Putamen (tissue), 1 donor: ENCODE results near the gene BNC2.

Experiments
- DNase-seq: peaks from one replicate; pipeline ENCODE4 v3.0.0-alpha.2; 2016; ENCODE audit warnings: low spot score

The BNC2 gene

DNA sequence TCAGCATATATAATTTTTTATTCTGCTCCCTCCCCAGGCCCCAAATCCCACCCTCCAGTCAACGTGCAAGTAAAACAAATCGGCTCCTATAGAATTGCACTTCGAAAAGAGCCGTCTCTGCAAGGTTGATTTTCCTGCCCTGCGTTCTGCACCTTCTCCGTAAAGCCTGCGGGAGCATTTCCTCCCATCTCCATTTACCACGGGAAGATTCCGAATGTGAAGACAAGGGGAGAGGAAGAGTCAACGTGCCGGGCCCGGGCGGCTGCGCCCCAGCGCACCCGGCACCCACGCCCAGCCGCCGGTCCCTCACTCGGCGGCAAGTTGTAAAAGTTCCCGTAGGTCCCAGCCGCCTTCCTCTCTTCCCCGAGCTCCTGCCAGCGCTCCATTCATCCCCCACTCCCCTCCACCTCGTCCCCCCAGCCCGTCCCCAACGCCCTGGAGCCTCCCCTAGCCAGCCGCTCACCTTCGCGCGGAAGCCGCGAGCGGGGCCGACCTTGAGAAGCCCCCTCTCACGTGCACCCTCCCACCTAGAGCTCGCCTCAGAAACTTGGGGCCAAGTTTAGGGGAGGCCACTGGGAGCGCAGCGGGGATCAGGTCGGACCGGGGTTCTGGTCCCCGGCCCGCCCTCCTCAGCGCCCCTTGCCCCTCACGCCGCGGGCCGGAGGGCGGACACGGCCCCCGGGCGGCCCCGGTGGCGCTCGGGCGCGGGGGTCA is 431 bp downstream of the BNC2 start:
- DNase-seq = no peak

DNA sequence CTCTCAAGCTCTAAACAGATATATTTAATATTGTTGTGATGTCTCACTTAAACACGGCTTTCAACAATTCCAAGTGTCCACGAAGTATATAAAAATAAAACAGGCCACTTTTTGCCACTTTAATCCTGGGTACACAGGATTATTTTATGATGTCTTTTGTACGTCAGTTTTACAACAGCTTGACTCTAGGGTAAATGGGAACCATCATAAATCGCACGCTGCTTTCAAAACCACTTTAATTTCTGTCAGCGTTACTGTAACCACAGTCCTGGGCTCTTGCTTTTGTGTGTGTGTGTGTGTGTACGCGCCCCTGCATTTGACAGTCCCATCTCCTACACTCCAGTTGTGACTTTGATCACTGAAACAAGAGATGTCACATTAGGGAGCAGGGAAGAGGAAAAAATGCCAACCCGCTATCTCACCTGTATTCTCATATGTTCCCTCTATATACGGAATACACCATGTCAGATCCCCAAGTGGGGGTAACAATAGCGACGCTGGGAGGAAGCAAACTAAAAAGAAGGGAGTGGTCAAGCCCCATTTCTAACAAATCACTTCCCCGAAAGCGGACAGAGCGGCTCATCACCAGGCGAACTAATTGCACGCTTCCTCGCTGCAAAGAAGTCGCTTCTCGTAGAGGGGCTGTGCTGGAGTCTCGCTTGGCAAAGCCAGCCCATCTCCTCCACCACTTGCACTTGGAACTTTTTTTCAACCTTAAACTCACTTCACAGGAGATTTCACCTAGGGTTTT is 1.2 kb downstream of the BNC2 start:
- DNase-seq = no peak

DNA sequence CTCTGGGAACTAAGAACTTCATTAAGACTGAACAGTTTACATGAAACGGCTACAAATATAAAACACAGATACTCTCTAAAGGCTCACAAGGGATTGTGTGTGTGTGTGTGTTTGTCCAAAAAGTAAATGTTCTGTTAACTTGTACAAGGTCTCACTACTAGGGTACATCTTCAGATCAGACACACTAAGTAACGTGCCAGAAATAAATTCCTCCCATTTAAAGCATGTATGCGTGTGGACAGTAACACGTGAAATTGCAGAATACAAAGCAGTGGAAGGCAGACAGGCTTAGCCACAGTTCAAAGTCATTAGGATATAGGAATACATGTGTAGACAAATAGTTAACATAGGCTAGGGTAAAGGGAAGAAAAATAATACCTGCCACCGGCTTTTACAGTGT is 1.8 kb downstream of the BNC2 start:
- no peak for DNase-seq

DNA sequence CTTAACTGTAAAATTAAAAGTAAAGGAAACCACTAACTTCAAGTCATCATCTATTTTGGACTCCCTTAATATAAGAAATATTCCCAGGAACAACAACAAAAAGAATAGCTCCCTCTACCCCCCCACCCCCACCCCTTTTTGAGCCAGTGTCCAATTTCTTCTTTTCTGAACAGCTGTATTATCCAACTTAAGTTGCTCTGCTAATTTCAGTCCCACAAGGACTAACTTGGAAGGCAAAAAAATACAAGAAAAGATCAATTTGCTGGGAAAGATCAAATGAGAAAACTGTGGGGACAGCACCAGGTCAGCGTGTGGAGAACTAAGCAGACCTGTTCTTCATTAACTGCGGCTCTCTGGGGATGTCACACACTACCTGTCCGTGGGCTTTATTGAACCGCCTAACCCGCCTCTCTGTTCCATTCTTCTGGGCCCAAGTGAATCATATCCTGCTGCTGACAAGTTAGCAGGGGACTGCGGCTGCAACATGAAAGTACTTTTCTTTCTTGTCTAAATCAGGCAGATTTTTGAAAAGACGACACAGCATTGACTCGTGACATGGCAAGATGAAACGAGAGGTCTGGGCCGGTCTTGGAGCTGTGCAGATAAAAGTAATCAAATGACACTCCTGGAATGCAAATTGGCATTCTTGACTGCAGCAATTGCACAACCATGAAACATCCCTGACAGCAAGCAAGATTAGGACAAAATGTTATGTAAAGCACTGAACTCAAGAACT is 2.7 kb downstream of the BNC2 start:
- no peak for DNase-seq

DNA sequence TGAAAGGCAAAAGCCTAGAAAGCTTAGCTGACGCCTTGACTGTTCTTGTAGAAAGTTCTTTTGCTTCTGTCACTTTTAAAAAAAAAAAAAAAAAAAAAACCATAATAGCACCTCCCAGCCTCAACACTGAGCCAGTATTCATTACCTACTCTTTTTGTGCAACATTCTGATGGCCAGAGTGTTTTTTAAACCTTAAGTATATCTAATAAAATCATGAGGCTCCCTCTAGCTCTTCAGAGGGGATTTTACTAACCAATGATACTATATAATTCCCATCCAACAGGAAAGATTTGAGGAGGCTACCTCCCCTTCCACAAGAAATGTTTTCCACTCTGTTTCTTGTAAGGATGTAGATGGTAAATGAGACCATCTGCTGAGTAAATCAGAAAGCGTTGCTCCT is 3.9 kb downstream of the BNC2 start:
- no peak for DNase-seq

DNA sequence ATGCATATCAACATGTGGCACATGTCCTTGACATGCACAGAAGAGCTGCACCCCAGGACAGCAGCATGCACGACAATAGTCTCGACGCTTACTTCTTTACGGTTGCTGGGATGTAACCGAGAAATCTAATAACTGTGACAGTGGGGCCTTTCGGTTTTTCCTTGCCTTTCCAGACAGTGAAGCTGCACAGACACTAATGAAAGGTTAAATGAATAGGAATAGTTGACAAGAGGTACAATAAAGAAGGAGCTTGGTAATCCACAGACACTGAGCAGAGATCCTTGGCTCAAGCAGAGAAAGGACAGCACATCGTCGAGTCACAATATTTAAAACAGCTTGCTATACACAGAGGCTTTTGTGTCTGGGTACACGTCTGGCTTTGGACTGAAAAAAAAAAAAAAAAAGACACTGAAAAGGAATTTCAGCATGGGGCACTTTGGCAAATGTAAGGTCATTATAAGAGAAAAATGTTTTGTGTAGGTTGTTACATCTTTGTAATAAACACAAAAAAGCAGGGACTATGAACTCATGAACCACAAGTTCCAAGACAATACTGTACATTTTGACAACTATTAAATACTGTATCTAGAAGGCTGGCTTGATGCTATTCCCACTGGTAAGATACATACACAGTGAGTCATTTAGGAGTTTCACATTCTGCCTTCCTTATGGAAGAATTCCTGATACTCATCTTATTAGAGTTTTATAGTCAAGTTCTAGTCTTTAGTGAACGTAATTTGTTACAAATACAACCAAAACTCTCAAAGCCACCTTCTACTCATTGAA is 5.6 kb downstream of the BNC2 start:
- DNase-seq = no peak

DNA sequence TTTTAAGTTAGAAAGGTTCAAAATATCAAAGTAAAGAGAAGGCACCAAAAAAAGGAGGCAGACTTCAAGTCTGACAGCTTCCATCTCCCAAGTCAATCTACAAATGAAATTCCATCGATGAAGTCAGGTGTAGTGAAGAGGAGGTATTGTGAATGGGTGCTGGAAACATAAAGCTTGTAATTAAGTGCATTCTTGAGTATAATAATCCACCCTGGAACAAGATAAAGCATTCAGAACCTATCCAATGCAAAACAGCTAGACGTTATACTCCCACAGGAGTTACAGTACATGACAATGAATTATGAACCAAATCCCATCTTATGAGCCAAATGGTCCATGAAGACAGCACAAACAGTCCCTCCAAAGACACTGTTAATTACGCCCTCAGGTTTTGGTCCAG is 22.3 kb downstream of the BNC2 start:
- no peak for DNase-seq

DNA sequence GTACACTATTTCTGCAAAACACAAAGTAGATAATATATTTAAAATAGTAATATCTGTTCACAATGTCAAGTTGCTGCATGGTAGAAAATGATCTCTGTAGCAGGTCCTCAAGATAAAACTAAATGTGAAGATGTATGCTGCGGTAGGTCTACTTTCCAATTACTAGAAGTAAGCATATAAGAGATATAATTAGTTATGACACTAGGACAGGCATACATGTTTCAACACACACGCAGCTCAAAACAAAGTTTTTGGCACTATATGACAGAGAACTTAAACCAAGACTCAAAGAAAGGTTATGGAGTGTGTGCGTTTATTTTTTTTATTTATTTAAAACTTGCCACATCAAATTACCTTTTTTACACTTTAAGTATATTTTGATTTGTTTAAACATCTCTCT is 23.5 kb downstream of the BNC2 start:
- DNase-seq = no peak

DNA sequence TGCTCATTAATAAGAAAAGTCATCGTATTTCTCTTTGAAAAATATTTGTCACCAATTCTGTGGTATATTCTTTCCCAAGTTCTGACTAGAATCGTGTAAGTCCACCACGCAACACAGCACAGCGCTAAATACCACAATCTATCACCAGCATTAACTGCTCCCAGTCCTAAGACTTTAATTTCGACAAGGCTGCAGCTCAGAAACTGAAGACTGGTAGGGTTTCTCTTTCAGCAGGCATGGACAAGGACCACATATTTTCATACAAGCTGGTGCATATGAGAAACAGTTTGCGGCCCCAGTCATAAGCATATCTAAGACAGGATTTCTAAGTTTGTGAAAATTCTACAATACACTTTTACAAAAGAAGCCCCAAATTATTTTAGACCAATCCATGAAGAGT is 24.1 kb downstream of the BNC2 start:
- no peak for DNase-seq

DNA sequence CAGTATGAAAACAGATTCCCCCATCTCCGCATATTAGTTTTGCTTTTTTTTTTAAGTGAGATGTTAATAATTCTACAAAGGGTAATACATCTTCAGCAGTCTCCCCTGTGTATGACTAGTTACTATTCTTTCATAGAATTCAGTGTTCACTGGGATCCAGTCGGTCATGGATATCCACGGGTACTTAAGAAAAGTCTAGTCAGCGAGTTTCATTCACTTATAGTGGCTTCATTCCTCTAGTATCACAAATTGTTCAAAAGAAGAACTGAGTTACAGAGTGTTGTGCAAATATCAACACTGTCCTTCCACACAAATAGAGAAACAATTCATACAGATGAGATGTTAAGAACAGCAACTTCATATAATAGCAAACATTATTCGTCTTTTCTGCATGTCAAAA is 35.7 kb downstream of the BNC2 start:
- DNase-seq = no peak

DNA sequence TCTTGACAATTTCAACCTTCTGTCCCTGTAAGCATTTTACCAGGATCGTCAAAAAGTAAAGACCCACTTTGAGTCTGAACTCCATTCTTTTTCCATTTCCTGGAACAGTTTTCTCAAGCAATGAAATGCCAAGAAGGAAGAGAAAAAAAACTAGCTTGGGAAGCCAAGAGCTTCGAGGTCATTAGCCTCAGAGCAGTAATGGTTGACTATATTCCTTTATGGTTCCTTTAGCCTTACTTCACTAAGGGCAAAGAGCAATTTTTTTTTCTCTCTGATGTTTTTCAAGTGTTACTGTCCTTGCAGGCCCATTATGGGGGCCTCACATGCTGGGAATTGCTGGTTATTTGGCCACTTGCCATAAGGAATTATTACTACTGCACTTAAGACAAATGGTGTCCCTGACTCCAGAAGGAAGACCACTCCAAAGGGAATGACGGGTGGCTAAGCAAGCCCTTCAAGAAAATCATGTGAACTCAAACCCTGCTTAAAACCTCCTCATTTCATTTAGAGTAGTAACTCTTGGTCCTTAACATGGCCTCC is 37.1 kb downstream of the BNC2 start:
- DNase-seq = no peak

DNA sequence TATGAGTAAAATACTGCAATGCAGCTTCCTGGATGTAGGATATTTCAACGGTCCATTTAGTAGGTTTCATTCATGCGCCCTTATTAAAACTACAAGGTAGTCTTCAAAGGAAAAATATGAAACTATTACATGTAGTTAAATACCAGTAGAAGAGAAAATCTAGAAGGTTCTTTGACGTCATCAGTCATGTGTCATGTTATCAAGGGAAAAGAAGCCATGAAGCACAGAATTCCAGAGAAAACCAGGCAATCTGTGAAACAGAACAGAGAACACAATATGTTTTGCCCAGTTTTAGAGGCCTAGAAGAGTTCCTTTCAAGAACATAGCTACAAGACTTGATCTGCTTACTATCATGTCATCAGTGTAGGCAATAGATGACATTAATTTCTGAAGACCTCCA is 38.4 kb downstream of the BNC2 start:
- DNase-seq = no peak

DNA sequence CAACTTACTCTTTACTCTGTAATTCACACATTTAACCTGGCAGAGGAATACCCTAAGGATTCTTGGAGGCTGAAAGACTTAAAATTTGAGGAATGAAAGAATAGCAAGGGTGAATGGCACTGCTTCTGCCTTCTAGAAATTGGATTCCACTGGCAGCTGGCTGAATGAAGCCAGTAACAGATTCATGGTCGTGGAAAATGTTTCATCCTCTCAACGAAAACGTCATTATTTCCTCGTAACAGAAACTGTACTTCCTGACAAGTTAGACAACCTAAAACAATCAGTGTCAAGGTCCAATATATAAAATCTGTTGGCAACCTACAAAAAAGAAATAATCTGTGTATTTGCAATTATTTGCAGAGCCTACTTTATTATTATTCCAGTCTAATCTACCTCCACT is 39.7 kb downstream of the BNC2 start:
- DNase-seq = no peak

DNA sequence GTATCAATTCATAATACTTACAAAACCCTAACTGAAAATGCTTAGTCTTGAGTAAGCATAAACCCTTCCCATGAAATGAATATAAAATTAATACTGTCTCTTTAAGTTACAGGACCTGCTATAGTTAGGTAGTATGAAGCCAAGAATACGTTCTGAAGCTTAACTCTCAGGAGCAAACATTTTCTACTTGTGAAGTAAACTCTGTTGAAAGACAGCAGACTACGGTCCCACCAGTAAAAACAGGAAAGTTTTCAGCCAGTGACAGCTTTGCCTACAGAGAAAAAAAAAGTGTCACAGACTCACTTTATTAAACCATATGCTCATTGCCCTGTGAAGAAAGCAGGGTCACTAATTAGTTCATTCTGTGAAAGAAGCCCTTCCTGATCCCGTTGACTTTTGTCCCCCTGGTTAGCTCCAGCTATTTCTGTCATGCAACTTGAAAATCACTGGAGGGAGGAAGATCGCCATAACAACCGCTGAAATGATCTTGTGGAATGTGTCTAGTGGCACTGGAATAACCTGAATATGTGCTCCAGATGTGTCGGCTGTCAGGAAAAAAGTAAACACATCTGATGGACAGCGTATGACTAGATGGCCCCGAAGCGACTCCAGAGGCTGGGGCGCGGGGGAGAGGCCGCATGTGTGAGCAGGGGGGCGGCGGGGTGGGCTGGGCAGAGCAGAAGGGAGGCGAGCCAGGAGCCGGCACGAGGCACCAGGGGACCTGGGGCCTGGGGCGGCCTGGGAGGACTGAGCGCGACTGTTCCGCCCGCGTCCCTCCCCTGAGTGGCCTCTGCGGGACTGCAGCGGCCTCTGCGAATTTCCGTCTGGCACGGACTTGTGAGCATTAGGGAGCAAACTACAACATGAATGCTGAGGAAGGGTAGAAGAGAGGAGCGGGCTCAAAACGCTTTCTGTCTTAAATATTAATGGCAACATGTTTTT is 41.9 kb downstream of the BNC2 start:
- no peak for DNase-seq

DNA sequence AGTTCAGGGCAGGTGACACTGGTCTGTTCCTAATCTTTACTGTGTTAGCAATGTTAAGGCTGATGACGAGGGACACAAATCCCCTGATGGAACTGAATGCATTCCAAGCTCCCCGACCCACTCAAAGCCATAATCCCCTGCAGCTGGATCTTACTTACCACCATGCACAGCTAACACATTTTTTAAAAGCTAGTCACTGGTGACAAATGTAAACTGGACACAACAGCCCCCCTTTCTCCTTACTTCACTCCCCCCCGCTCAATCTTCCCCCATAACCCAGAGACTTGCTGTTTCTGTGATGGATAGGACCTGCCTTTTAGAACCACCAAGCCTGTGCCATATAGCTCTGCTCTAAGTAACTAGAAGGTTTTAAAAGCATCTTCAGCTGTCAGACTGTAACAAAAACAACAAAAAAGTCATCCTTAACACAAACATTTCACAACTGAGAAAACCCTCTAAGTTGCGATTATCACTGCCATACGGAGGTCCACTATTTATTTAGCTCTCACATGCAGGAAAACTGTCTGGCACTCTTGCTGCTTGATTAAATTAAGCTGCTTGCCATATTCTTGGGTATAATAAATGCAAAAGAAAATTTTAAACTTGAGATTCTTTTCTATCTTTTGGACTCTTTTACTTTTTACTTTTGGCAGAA is 44.4 kb downstream of the BNC2 start:
- no peak for DNase-seq

DNA sequence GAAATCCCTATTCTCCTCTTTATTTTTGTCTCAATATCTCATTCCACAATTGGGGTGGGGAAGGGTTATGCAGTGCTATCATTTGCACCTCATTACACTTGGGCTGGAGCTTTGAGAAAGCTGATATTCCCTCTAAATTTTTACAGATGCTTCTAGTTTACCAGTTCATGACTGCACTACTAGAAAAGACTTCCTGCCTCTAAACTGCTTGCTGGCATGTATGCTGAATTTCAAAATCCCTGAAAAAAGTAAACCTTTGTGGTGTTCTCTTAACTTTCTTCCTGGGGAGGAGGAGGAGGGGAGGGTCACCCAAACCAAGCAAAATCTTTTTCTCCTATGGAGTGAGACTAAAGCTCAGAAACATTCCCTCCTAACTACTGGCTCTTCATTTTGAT is 45.1 kb downstream of the BNC2 start:
- no peak for DNase-seq

DNA sequence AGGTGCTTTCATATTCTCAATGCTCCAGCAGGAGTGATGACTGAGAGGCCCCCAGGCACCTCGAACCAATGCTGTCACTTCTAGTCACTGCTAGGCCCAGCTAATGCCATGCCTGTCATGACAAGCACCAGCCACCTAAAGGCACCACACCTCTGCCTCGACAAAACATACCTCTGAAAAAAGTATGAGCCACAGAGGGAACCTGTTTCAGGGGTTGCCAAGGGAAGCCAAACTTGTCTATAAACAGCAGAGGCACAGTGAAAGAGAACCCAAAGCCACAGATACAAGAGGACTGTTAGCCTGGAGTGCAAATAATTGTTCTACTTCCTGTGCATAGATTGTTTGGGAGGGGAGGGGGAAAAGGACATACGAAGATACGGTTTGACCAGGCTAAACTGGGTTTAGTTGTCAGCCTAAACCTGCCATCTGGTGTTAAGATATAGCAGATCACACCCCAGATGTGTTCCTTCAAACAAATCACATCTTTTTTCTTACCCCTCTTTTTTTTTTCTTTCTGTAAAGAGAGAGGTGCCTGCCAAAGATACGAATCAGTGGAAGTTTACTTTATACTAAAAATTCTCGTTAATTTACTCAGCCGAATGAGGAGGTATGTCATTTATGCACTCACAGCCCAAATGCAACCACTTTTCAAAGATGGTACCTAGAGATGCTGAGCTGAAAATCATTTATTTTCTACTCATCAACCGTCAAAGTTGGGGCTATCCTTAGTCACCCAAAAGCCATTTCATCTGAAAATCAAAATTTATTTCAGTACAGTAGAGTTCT is 45.7 kb downstream of the BNC2 start:
- no peak for DNase-seq

DNA sequence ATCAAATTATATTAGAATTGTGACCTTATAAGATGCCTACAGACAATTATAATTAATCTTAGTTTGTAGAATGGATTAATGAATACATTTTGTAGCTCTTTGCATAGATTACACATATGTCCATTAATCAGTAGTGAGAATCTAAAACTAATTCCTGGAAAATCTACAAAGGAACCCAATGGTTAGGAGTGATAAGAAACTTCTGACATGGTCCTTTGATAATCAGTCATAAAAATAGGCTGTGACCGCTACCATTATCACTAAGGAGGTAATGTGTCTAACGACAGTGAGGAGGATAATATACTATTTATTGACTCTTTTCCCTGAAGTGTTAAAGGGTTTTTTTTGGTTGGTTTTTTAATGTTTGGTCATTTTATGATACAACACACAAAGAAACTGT is 46.6 kb downstream of the BNC2 start:
- DNase-seq = no peak

DNA sequence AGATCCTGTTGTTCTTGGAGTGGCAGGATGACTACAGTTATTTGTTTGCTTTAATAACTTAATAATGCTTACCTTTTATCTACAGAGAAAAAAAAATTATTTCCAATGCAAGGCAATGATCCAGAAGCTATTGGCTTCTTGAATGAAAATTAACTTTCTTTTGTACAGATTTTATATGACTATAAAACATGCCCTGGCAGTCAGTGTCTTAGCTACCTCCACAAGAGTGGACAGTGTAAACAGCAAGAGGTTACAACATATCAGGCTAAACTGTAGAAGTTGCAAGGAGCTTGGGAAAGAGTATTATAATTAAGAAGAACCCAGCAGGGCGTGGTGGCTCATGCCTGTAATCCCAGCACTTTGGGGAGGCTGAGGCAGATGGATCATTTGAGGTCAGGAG is 49.1 kb downstream of the BNC2 start:
- no peak for DNase-seq

DNA sequence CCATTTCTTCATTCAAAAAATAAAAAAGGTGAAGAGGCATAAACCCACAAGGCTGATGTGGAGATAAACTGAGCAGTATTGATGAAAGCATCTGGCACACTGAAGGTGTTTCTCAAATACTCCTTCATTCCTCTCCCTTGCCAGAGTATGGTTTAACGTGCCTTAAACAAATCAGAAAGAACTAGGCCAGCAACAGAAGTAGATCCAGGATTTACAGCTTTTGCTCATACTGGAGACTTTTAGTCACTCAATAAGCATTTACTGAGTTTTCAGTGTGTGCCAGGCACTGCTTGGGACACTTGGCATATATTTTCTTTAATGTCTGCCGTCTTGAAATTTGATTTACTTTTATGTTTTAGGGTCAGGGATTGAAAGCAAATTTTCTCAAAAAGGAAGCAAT is 53.0 kb downstream of the BNC2 start:
- DNase-seq = no peak
